GM12878 (cell line): ENCODE measurements around the gene PKP4. TPM values are rescaled to one million over a fixed set of nuclear protein-coding genes. Genes with fewer than 3 reads are reported as not detected.

Experiments used
- ATAC-seq: fragments of 200-7000 bp; cut with Tn5 transposase; 3 replicates; pipeline ENCODE4 v1.9.1; 2020; ENCODE audit warnings: mild to moderate bottlenecking, moderate library complexity
- BruUV-seq: library from RNA; stranded (reverse); fragments of 400-500 nt; replicated peaks from 2 replicates; lab custom pipeline; 2021; lab: Mats Ljungman, UMichigan
- CTCF ChIA-PET: fragments of 300-600 bp; sonication (Branson Sonifier 250); formaldehyde crosslinking; extraction: SDS; loops from one replicate; lab custom pipeline; 2021; ENCODE audit warnings: inconsistent platforms; lab: Yijun Ruan, JAX
- POLR2A ChIA-PET: fragments of 350-600 bp; formaldehyde crosslinking; extraction: SDS; loops from one replicate; lab custom pipeline; 2021; ENCODE audit warnings: inconsistent platforms; lab: Charles Lee
- RAD21 ChIA-PET: fragments of 300-600 bp; sonication (Branson Sonifier 250); formaldehyde crosslinking; loops from one replicate; lab custom pipeline; 2023; ENCODE audit warnings: antibody characterized with exemption; ENCODE audit not compliant: unreplicated experiment; lab: Charles Lee
- SMC1A ChIA-PET: fragments of 300-600 bp; sonication (Branson Sonifier 250); formaldehyde crosslinking; loops from one replicate; lab custom pipeline; 2023; ENCODE audit not compliant: unreplicated experiment, uncharacterized antibody; lab: Charles Lee
- DNase-seq: peaks from one replicate; pipeline ENCODE4 v3.0.0-alpha.2; 2011; ENCODE audit warnings: low read depth, low spot score
- FAIRE-seq: peaks from 3 replicates; lab custom pipeline; 2011; peaks lifted over from hg19 to GRCh38; lab: Jason Lieb, UNC
- H2AFZ ChIP-seq: 2 replicates; pipeline ENCODE4 v1.6.0; 2011; ENCODE audit warnings: low read depth, low read length, control low read depth; ENCODE audit not compliant: control insufficient read depth
- H3K27ac ChIP-seq: 2 replicates; pipeline ENCODE4 v1.5.1; 2011; ENCODE audit warnings: control low read depth; ENCODE audit not compliant: control insufficient read depth, insufficient read depth
- H3K27me3 ChIP-seq, 2 experiments: replicated peaks in 1 of 2; 2 replicates each; pipeline versions ENCODE4 v1.6.0 to v1.6.1; 2011; ENCODE audit warnings: low read length in 1 of 2; ENCODE audit not compliant: control insufficient read depth in 2 of 2, insufficient read depth in 2 of 2
- H3K36me3 ChIP-seq, 2 experiments: 2 replicates each; pipeline ENCODE4 v1.5.1; 2011; ENCODE audit warnings: low read length in 1 of 2; ENCODE audit not compliant: control insufficient read depth in 2 of 2, insufficient read depth in 2 of 2
- H3K4me1 ChIP-seq: 2 replicates; pipeline ENCODE4 v1.6.1; 2011; ENCODE audit warnings: mild to moderate bottlenecking, low read length, moderate library complexity, mixed read lengths; ENCODE audit not compliant: control insufficient read depth, insufficient read depth
- H3K4me2 ChIP-seq: 2 replicates; pipeline ENCODE4 v1.6.0; 2011; ENCODE audit warnings: control low read depth; ENCODE audit not compliant: control insufficient read depth, insufficient read depth
- H3K4me3 ChIP-seq: fragments of 200-600 bp; sonication (generic); 2 replicates; pipeline ENCODE4 v1.5.1; 2016
- H3K79me2 ChIP-seq: 2 replicates; pipeline ENCODE4 v1.6.0; 2011; ENCODE audit warnings: low read length; ENCODE audit not compliant: control insufficient read depth, insufficient read depth
- H3K9ac ChIP-seq: 2 replicates; pipeline ENCODE4 v1.8.0; 2011; ENCODE audit warnings: low read length, control low read depth, mixed read lengths; ENCODE audit not compliant: control insufficient read depth, insufficient read depth
- H3K9me3 ChIP-seq: replicated peaks from 3 replicates; pipeline ENCODE4 v1.5.1; 2011; ENCODE audit warnings: mild to moderate bottlenecking, low read length; ENCODE audit not compliant: control insufficient read depth, insufficient read depth
- H4K20me1 ChIP-seq: 2 replicates; pipeline ENCODE4 v1.6.0; 2011; ENCODE audit not compliant: control insufficient read depth, insufficient read depth
- EED ChIP-seq: sonication (generic); IDR thresholded peaks from 2 replicates; pipeline ENCODE4 v1.6.1; 2016; ENCODE audit warnings: antibody characterized with exemption, low read depth
- LARP7 ChIP-seq: fragments of 450-650 bp; IDR thresholded peaks from 2 replicates; pipeline ENCODE4 v1.6.1; 2017; ENCODE audit warnings: mild to moderate bottlenecking
- MEF2A ChIP-seq: IDR thresholded peaks from 2 replicates; pipeline ENCODE4 v1.6.1; 2011; ENCODE audit warnings: low read depth, mild to moderate bottlenecking, low read length, moderate library complexity; ENCODE audit not compliant: insufficient read depth
- NFYA ChIP-seq: IDR thresholded peaks from 2 replicates; pipeline ENCODE4 v1.6.1; 2011; ENCODE audit warnings: low read depth, mild to moderate bottlenecking, low read length, improper control_type of control experiment, borderline replicate concordance
- PAX8 ChIP-seq: fragments of 450-650 bp; IDR thresholded peaks from 2 replicates; pipeline ENCODE4 v1.6.1; 2017; ENCODE audit warnings: mild to moderate bottlenecking, moderate library complexity
- TCF3 ChIP-seq: IDR thresholded peaks from 2 replicates; pipeline ENCODE4 v1.6.1; 2012; ENCODE audit warnings: low read depth, mild to moderate bottlenecking, low read length, borderline replicate concordance; ENCODE audit not compliant: insufficient read depth
- WRNIP1 ChIP-seq: IDR thresholded peaks from 2 replicates; pipeline ENCODE4 v1.6.1; 2011; ENCODE audit warnings: low read depth, low read length, improper control_type of control experiment, borderline replicate concordance
- WGBS: methylation state at CpG from one replicate; pipeline ENCODE4 v1.1.6; 2016; ENCODE audit warnings: low lambda C conversion rate; ENCODE audit not compliant: insufficient replicate concordance, insufficient coverage; ENCODE audit errors: missing lambda C conversion rate; 5-methylcytosine and 5-hydroxymethylcytosine counted together
- in situ Hi-C: fragments of 300-500 bp; cut with MboI; formaldehyde crosslinking; loops from 9 replicates; pipeline ENCODE4 v1.14.3; 2018; ENCODE audit warnings: mixed read lengths
- intact Hi-C: fragments of 100-400 bp; cut with micrococcal nuclease; formaldehyde crosslinking; loops from one replicate; pipeline ENCODE4 v1.14.2; 2022; ENCODE audit not compliant: unreplicated experiment
- polyA plus RNA-seq, 11 experiments: library from polyadenylated mRNA; depleted of rRNA in 4 of 11; unstranded in 6 of 11; stranded (reverse) in 5 of 11; fragments of >200 nt; fragmentation: Nextera tagmentation in 4 of 11; fragmentation: Illumina TruSeq in 1 of 11; extraction: Ambion mirVana in 4 of 11; extraction: Trizol in 1 of 11; gene quantifications; 1 replicate in 1 of 11; 2 replicates in 10 of 11; pipeline versions ENCODE4 v1.2.1 to v1.2.3, GENCODE V29; 2011 to 2016; ENCODE audit warnings: inconsistent platforms in 2 of 11, missing spikeins in 2 of 11, low read depth in 1 of 11
- total RNA-seq, 4 experiments: library from RNA; depleted of rRNA in 3 of 4; stranded (reverse); fragments of >200 nt in 3 of 4; fragmentation: Illumina TruSeq in 1 of 4; extraction: Trizol in 1 of 4; gene quantifications; 2 replicates each; pipeline versions ENCODE4 v1.2.1 to v1.2.3, GENCODE V29; 2013 to 2021
- TF ChIP-seq, protein P1 (sequence below): IDR thresholded peaks from 2 replicates; pipeline ENCODE4 v1.6.1; 2012; ENCODE audit warnings: low read length, inconsistent platforms
- TF ChIP-seq, protein P2 (sequence below), 3 experiments: IDR thresholded peaks in 2 of 3; conservative IDR thresholded peaks in 1 of 3; 2 replicates each; pipeline ENCODE4 v1.5.1; 2011; ENCODE audit warnings: low read depth in 3 of 3, low read length in 3 of 3, mild to moderate bottlenecking in 3 of 3, control low read depth in 2 of 3, moderate library complexity in 2 of 3, inconsistent platforms in 1 of 3, mixed read lengths in 1 of 3; ENCODE audit not compliant: control insufficient read depth in 2 of 3, insufficient read depth in 1 of 3; ENCODE audit errors: extremely low read depth in 1 of 3
- TF ChIP-seq, protein P3 (sequence below): IDR thresholded peaks from 2 replicates; pipeline ENCODE4 v1.6.1; 2012; ENCODE audit warnings: low read depth, low read length, improper control_type of control experiment

Gene PKP4
- total and polyA plus RNA-seq, 10 of the 15 experiments (the other 5 are each of a cell fraction or from before 2014, with no cell fraction given): 4.8 to 35.8 (median 17.7) TPM

DNA sequence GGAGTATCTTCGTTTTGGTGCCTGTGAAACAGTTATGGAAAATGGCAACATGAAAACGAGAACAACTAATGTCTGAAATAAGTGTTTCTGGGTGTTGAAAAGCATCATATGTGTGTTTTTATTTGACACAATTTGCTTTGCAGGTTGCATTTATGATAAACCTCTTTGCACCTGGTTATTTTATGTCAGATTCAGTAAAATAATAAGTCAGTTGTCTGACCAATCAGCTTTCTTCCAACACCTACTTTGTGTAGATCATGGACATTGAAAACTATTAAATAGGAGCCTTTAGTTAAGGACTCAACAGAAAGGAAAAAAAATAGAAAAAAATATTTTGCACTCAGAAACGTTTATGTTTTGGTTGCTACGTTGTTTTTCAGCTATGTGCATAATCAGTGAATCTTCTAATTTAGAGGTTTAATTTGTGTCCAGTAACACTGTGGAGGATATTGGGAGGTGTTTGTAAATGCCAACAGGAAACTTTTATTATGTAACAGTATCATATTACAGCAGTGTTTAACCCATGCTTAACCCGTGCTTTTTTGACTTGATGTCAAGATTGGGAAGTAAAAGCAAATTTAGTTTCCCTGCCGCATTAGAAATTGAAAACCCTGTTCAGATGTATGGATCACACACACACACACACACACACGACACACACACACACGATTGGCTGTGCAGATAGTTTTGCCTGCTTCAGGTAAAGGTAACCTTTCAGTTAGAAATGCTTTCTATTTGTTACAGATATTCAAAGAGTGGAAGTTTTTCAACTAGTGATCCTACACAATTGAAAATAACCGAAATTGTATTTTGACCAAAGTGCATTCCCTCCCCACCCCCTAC is 2.6 kb downstream of the PKP4 start:
- Histone ChIP-seq H3K79me2 (peaks cover 22% of the 10 kb centered on the region), H3K4me3 (peak overlapping the region; percentile 78; the same call in 1 of the 2 replicates), H3K36me3 (no peaks in the 10 kb centered on the region), H3K9ac (no peak overlapping the region), H3K4me2 (peak overlapping the region; percentile 98), H3K4me1 (peaks cover 5% of the 10 kb centered on the region; the same call in 1 of the 2 replicates), H3K27ac (no peak overlapping the region), H3K9me3 (no peaks in the 10 kb centered on the region), H4K20me1 (no peaks in the 10 kb centered on the region), H2AFZ (no peak overlapping the region), H3K27me3 (no peaks in the 10 kb centered on the region)
- FAIRE-seq (peak; percentile 27), ATAC-seq (no peak), DNase-seq (no peak)
- TSS peak; percentile 48 for BruUV-seq
- TF ChIP-seq MEF2A (no peak), TCF3 (no peak)
- 87% methylated on average over 9 of the region's 9 CpGs for whole genome bisulfite sequencing
- in situ Hi-C loops: no loop called here
- SMC1A ChIA-PET: no interaction called here
- RAD21 ChIA-PET: no interaction called here
- CTCF ChIA-PET: interaction anchor here (0.7 to 1.3 kb wide), 2 partner anchors 282 to 295 kb away, joined by 3 to 4 read pairs; no protein-coding TSS in a partner anchor
- intact Hi-C loops: loop anchor here (5.0 kb wide), 2 partner anchors 293 to 427 kb away; no protein-coding TSS in a partner anchor
- POLR2A ChIA-PET: no interaction called here

DNA sequence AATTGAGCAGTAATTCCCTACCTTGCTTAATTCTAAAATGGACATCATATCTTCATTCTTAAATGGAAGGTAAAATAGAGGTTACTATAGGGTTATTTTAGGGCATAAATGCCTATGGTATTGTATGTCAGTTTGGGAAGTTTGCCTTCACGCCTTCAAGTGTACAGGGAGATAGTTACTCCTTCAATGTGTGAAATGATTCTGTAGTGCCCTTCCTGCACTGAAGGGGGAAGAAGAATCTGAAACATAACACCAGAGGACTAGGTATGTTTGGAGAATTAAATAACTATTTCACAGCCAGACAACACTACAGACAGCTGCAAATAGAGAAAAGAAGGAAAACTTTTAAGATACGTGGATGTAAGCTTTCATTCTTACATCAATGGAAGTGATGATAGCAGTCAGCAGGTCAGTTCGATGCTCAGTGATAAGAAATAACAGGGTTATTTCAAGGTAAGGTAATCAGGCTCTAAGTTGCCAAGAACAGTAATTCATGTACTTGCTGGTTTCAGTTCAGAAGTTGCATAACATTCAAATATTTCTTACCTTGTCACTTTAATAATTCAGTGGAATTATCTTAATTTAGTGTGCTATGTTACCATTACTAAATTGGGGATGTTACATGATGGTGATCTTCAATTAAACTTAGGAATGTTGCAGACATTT is 4.0 kb downstream of the PKP4 start:
- WGBS: 39% methylated on average over 3 of the region's 3 CpGs
- H3K4me3 ChIP-seq: peak overlapping the region; percentile 33; the same call in 1 of the 2 replicates
- ATAC-seq (no peak), FAIRE-seq (peak; percentile 70), DNase-seq (no peak)
- peak overlapping the region; percentile 53 for H3K4me2 ChIP-seq
- in situ Hi-C loops: no loop called here
- H3K79me2 ChIP-seq: peaks cover 22% of the 10 kb centered on the region
- intact Hi-C loops: loop anchor here (5.0 kb wide), 1 partner anchor 292 kb away; no protein-coding TSS in a partner anchor
- no peaks in the 10 kb centered on the region for H3K27me3 ChIP-seq
- H3K9me3 ChIP-seq: no peaks in the 10 kb centered on the region
- peaks cover 5% of the 10 kb centered on the region; the same call in 1 of the 2 replicates for H3K4me1 ChIP-seq
- RAD21 ChIA-PET: interaction anchor here (1.1 kb wide), 1 partner anchor 251 kb away, joined by 3 read pairs; no protein-coding TSS in a partner anchor
- POLR2A ChIA-PET: interaction anchor here (0.6 kb wide), 1 partner anchor 38 kb away, joined by 6 read pairs; no protein-coding TSS in a partner anchor
- no peak overlapping the region for H3K9ac ChIP-seq
- peak overlapping the region; percentile 20 for H2AFZ ChIP-seq
- CTCF ChIA-PET: interaction anchor here (0.9 kb wide), 1 partner anchor 294 kb away, joined by 4 read pairs; no protein-coding TSS in a partner anchor
- no peaks in the 10 kb centered on the region for H4K20me1 ChIP-seq
- no TSS peak for BruUV-seq
- no peaks in the 10 kb centered on the region for H3K36me3 ChIP-seq
- SMC1A ChIA-PET: no interaction called here
- H3K27ac ChIP-seq: no peak overlapping the region
- TF ChIP-seq MEF2A (0 out of 2 replicates have a peak, but pooled peaks have one; percentile 37), NFYA (no peak), EED (no peak), WRNIP1 (no peak), LARP7 (no peak), PAX8 (no peak)
- TF ChIP-seq, protein P1, sequence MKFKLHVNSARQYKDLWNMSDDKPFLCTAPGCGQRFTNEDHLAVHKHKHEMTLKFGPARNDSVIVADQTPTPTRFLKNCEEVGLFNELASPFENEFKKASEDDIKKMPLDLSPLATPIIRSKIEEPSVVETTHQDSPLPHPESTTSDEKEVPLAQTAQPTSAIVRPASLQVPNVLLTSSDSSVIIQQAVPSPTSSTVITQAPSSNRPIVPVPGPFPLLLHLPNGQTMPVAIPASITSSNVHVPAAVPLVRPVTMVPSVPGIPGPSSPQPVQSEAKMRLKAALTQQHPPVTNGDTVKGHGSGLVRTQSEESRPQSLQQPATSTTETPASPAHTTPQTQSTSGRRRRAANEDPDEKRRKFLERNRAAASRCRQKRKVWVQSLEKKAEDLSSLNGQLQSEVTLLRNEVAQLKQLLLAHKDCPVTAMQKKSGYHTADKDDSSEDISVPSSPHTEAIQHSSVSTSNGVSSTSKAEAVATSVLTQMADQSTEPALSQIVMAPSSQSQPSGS: no peak
- TF ChIP-seq, protein P2, sequence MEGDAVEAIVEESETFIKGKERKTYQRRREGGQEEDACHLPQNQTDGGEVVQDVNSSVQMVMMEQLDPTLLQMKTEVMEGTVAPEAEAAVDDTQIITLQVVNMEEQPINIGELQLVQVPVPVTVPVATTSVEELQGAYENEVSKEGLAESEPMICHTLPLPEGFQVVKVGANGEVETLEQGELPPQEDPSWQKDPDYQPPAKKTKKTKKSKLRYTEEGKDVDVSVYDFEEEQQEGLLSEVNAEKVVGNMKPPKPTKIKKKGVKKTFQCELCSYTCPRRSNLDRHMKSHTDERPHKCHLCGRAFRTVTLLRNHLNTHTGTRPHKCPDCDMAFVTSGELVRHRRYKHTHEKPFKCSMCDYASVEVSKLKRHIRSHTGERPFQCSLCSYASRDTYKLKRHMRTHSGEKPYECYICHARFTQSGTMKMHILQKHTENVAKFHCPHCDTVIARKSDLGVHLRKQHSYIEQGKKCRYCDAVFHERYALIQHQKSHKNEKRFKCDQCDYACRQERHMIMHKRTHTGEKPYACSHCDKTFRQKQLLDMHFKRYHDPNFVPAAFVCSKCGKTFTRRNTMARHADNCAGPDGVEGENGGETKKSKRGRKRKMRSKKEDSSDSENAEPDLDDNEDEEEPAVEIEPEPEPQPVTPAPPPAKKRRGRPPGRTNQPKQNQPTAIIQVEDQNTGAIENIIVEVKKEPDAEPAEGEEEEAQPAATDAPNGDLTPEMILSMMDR (IDR thresholded peaks at IDR 0.05 in 2 of 3, conservative IDR thresholded peaks at IDR 0.05 in 1 of 3; ENCODE audit: control insufficient read depth in 2 of 3, extremely low read depth in 1 of 3, insufficient read depth in 1 of 3, low read depth in 3 of 3, low read length in 3 of 3): peak in 2 of 3 experiments; percentile 26 to 32; a peak in 3 of 6 replicates
- TF ChIP-seq, protein P3, sequence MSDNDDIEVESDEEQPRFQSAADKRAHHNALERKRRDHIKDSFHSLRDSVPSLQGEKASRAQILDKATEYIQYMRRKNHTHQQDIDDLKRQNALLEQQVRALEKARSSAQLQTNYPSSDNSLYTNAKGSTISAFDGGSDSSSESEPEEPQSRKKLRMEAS: no peak
